HG02588 (cell line): ENCODE measurements around the gene ZPLD1.
A peak's percentile ranks its signal among the peaks of the same experiment; 100 is the strongest.

ENCODE experiments used
- ATAC-seq: cut with Tn5 transposase; IDR thresholded peaks from one replicate; pipeline ENCODE4 v1.9.1; 2021; ENCODE audit warnings: mild to moderate bottlenecking, moderate library complexity; ENCODE audit not compliant: unreplicated experiment

Gene ZPLD1

GRCh38 chr3:102521246-102521645 lies 86.4 kb downstream of the ZPLD1 start:
- no peak for ATAC-seq

- peak; percentile 64 for ATAC-seq
Measured at GRCh38 chr3:102525624-102526023, 90.8 kb downstream of the ZPLD1 start.

GRCh38 chr3:102526865-102527264 lies 92.0 kb downstream of the ZPLD1 start:
- ATAC-seq, result no peak

- ATAC-seq, result no peak
Measured at GRCh38 chr3:102528727-102529126, 93.9 kb downstream of the ZPLD1 start.
